Caco-2 (cell line): ENCODE results near the gene APCS. TPM values are rescaled to one million over a fixed set of nuclear protein-coding genes. Genes with fewer than 3 reads are reported as not detected.

ENCODE experiments used
- BruUV-seq: library from RNA; stranded (reverse); fragments of 400-500 nt; replicated peaks from 2 replicates; lab custom pipeline; 2021; lab: Mats Ljungman, UMichigan
- CTCF ChIA-PET: fragments of 300-600 bp; sonication (Branson Sonifier 250); formaldehyde crosslinking; loops from one replicate; lab custom pipeline; 2022; ENCODE audit warnings: antibody characterized with exemption; lab: Charles Lee
- POLR2A ChIA-PET: fragments of 300-600 bp; sonication (Branson Sonifier 250); formaldehyde crosslinking; loops from one replicate; lab custom pipeline; 2022; ENCODE audit warnings: antibody characterized with exemption; lab: Charles Lee
- DNase-seq, 2 experiments: peaks; one replicate each; pipeline versions ENCODE4 v3.0.0 to v3.0.0-alpha.2; 2020 to 2022
- H3K27me3 ChIP-seq: replicated peaks from 2 replicates; pipeline ENCODE4 v1.6.0; 2011; ENCODE audit warnings: low read length; ENCODE audit not compliant: control insufficient read depth, insufficient read depth
- H3K36me3 ChIP-seq: 2 replicates; pipeline ENCODE4 v1.5.1; 2011; ENCODE audit warnings: low read length; ENCODE audit not compliant: control insufficient read depth, insufficient read depth
- H3K4me1 ChIP-seq: fragments of 250-450 bp; sonication (Bioruptor Pico); 2 replicates; pipeline ENCODE4 v1.5.1; 2020; ENCODE audit warnings: mild to moderate bottlenecking
- H3K4me3 ChIP-seq: 2 replicates; pipeline ENCODE4 v1.5.1; 2011; ENCODE audit warnings: low read depth, mild to moderate bottlenecking, control low read depth, low read length
- H3K9me3 ChIP-seq: fragments of 250-450 bp; sonication (Bioruptor Pico); 2 replicates; pipeline ENCODE4 v1.5.1; 2020; ENCODE audit warnings: mild to moderate bottlenecking, moderate library complexity
- H3K27ac Mint-ChIP-seq: one replicate; pipeline ENCODE4 v1.8.0; 2022; ENCODE audit warnings: mixed read lengths; ENCODE audit not compliant: unreplicated experiment
- H3K27me3 Mint-ChIP-seq: one replicate; pipeline ENCODE4 v1.8.0; 2022; ENCODE audit warnings: mixed read lengths; ENCODE audit not compliant: insufficient read depth, unreplicated experiment
- H3K36me3 Mint-ChIP-seq: one replicate; pipeline ENCODE4 v1.8.0; 2022; ENCODE audit warnings: mild to moderate bottlenecking, mixed read lengths; ENCODE audit not compliant: insufficient read depth, unreplicated experiment
- H3K4me1 Mint-ChIP-seq: one replicate; pipeline ENCODE4 v1.8.0; 2022; ENCODE audit warnings: low read depth, mixed read lengths; ENCODE audit not compliant: unreplicated experiment
- H3K4me3 Mint-ChIP-seq: one replicate; pipeline ENCODE4 v1.8.0; 2022; ENCODE audit warnings: mild to moderate bottlenecking, moderate library complexity, mixed read lengths; ENCODE audit not compliant: unreplicated experiment
- H3K9me3 Mint-ChIP-seq: one replicate; pipeline ENCODE4 v1.8.0; 2022; ENCODE audit warnings: mixed read lengths; ENCODE audit not compliant: unreplicated experiment
- intact Hi-C: fragments of 100-400 bp; cut with micrococcal nuclease; formaldehyde crosslinking; loops from one replicate; pipeline ENCODE4 v1.10.0; 2022; ENCODE audit not compliant: unreplicated experiment
- total RNA-seq: library from RNA; stranded (reverse); gene quantifications from 2 replicates; pipeline ENCODE4 v1.2.3, GENCODE V29; 2022
- TF ChIP-seq, protein P1 (sequence below), 2 experiments: fragments of 200-600 bp in 1 of 2; IDR thresholded peaks; 1 replicate in 1 of 2; 2 replicates in 1 of 2; pipeline versions ENCODE4 v1.5.1 to v1.8.0; 2011 to 2022; ENCODE audit warnings: antibody characterized with exemption in 1 of 2, control low read depth in 1 of 2, inconsistent platforms in 1 of 2, low read depth in 1 of 2, low read length in 1 of 2, mild to moderate bottlenecking in 1 of 2, moderate library complexity in 1 of 2; ENCODE audit not compliant: insufficient read depth in 1 of 2, severe bottlenecking in 1 of 2, unreplicated experiment in 1 of 2

APCS gene
- total RNA-seq, 1 experiment from 2014 or later: not detected

DNA sequence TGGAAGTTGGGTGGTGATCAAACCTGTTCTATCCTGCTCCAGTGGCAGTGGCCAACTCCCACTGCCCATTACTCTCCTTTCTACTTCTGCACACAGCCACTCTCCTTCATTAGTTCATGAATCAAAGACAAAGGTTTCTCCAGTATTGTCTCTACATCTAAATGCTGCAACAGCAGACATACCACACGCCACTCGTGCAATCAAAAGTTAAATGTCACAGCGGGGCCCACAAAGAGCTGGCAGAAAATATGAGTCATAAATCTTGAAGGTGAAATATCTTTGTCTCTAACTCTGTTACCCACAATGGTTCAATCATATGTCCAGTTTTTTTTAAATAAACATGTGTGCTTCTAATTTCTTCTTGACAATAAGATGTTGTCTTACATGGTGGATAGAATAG lies 13.3 kb downstream of the APCS start:
- H3K27me3 Mint-ChIP-seq: peaks cover 3% of the 10 kb centered on the region
- no peaks in the 10 kb centered on the region for H3K36me3 Mint-ChIP-seq
- no peak overlapping the region for H3K27ac Mint-ChIP-seq
- CTCF ChIA-PET: interaction anchor here (0.6 kb wide), 1 partner anchor 50 kb away, joined by 3 read pairs; no protein-coding TSS in a partner anchor
- H3K4me3 Mint-ChIP-seq: no peak overlapping the region
- H3K9me3 Mint-ChIP-seq: no peaks in the 10 kb centered on the region
- Histone ChIP-seq H3K4me3 (no peak overlapping the region), H3K4me1 (peaks cover 11% of the 10 kb centered on the region), H3K9me3 (no peaks in the 10 kb centered on the region), H3K27me3 (no peaks in the 10 kb centered on the region), H3K36me3 (no peaks in the 10 kb centered on the region)
- TF ChIP-seq, protein P1, sequence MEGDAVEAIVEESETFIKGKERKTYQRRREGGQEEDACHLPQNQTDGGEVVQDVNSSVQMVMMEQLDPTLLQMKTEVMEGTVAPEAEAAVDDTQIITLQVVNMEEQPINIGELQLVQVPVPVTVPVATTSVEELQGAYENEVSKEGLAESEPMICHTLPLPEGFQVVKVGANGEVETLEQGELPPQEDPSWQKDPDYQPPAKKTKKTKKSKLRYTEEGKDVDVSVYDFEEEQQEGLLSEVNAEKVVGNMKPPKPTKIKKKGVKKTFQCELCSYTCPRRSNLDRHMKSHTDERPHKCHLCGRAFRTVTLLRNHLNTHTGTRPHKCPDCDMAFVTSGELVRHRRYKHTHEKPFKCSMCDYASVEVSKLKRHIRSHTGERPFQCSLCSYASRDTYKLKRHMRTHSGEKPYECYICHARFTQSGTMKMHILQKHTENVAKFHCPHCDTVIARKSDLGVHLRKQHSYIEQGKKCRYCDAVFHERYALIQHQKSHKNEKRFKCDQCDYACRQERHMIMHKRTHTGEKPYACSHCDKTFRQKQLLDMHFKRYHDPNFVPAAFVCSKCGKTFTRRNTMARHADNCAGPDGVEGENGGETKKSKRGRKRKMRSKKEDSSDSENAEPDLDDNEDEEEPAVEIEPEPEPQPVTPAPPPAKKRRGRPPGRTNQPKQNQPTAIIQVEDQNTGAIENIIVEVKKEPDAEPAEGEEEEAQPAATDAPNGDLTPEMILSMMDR (IDR thresholded peaks at IDR 0.05; ENCODE audit: insufficient read depth in 1 of 2, low read depth in 1 of 2, low read length in 1 of 2, severe bottlenecking in 1 of 2, unreplicated experiment in 1 of 2): no peak
- POLR2A ChIA-PET: no interaction called here
- no peak for DNase-seq
- BruUV-seq: no TSS peak
- intact Hi-C loops: no loop called here
- peaks cover 9% of the 10 kb centered on the region for H3K4me1 Mint-ChIP-seq

DNA sequence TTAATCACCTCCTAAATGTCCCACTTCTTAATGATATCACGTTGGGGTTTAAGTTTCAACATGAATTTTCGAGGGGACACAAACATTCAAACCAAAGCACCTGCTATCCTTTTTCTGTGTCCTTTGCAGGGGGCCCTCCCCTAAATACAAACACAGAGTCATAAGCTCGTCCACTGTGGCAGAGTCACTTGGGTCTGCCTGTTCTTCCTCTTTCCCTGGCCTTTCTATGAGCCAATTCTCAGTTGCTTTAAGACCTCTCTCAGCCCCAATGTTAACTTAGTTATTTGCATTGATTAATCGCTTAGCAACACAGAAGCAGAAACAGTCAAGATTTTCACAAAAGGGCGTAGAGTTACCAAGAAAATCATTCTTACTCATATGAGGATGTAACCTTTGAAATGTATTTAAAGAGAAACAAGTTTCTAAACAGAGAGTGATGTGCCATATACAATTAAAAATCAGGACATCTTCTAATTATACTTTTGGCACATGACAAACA lies 14.9 kb downstream of the APCS start:
- no TSS peak for BruUV-seq

DNA sequence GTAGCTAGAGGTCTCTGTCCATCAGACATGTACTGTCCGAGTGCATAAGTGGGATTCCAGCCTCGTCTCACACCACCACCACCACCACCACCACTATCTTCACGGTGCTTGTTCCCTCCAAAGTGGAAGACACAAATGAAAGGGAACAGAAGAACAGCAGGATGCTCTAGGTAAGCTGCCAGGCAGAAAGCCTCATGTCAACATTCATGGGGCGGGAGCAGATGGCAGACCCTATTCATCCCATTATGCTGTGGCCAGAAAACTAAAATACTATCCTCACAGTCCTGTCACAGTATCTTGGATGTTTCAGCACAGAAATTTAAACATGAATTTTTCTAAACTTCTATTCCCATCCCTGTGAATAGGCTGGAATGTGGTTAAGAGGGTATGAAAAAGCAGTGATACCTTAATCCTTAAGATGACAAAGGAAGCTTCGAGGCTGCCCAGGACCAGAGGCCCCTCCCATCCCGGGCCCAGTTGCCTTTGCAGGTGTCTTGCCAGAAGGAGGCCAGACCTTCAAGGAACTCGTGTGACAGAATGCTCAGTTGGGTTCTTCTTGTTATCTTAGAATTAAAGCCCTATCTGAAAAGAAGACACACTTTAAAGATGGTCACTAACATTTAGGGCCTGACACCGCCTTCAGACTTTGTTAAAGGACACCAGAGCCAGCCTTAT lies 24.7 kb downstream of the APCS start:
- DNase-seq: no peak
- Mint-ChIP-seq H3K27ac (no peak overlapping the region), H3K9me3 (no peaks in the 10 kb centered on the region), H3K27me3 (peaks cover 11% of the 10 kb centered on the region), H3K4me3 (no peak overlapping the region), H3K36me3 (no peaks in the 10 kb centered on the region), H3K4me1 (no peaks in the 10 kb centered on the region)
- Histone ChIP-seq H3K27me3 (no peaks in the 10 kb centered on the region), H3K4me3 (no peak overlapping the region), H3K9me3 (no peaks in the 10 kb centered on the region), H3K36me3 (no peaks in the 10 kb centered on the region), H3K4me1 (no peaks in the 10 kb centered on the region)
- ChIA-PET CTCF (no interaction called here), POLR2A (no interaction called here)
- TF ChIP-seq, protein P1 (IDR thresholded peaks at IDR 0.05; ENCODE audit: insufficient read depth in 1 of 2, low read depth in 1 of 2, low read length in 1 of 2, severe bottlenecking in 1 of 2, unreplicated experiment in 1 of 2): no peak
- BruUV-seq: no TSS peak
- intact Hi-C loops: no loop called here

More for the DNA sequence above, 14.9 kb downstream of the APCS start:
- H3K4me3 ChIP-seq: no peak overlapping the region
- no peaks in the 10 kb centered on the region for H3K36me3 ChIP-seq
- Mint-ChIP-seq H3K36me3 (no peaks in the 10 kb centered on the region), H3K9me3 (no peaks in the 10 kb centered on the region), H3K27ac (no peak overlapping the region), H3K4me3 (no peak overlapping the region), H3K27me3 (peaks cover 3% of the 10 kb centered on the region), H3K4me1 (peaks cover 9% of the 10 kb centered on the region)
- DNase-seq: no peak
- H3K9me3 ChIP-seq: no peaks in the 10 kb centered on the region
- TF ChIP-seq, protein P1 (IDR thresholded peaks at IDR 0.05; ENCODE audit: insufficient read depth in 1 of 2, low read depth in 1 of 2, low read length in 1 of 2, severe bottlenecking in 1 of 2, unreplicated experiment in 1 of 2): no peak
- H3K27me3 ChIP-seq: no peaks in the 10 kb centered on the region
- ChIA-PET POLR2A (no interaction called here), CTCF (no interaction called here)
- intact Hi-C loops: no loop called here
- H3K4me1 ChIP-seq: peaks cover 10% of the 10 kb centered on the region
